ENCODE data around the gene FTO.

FTO gene

GRCh38 chr16:53899431-53899830 lies 195.5 kb downstream of the FTO start:
- no peak for DNase-seq (ENCODE audit: low read depth in 2 of 2)

GRCh38 chr16:53900667-53901066 lies 196.7 kb downstream of the FTO start:
- no peak for DNase-seq (ENCODE audit: low read depth in 2 of 2)

- no peak for DNase-seq (ENCODE audit: low read depth in 2 of 2)
These were observed 197.5 kb downstream of the FTO start for GRCh38 chr16:53901408-53901807.

- no peak for DNase-seq (ENCODE audit: low read depth in 2 of 2)
These were observed 200.6 kb downstream of the FTO start for GRCh38 chr16:53904533-53904932.

GRCh38 chr16:53905028-53905427 lies 201.1 kb downstream of the FTO start:
- no peak for DNase-seq (ENCODE audit: low read depth in 2 of 2)

- no peak for DNase-seq (ENCODE audit: low read depth in 2 of 2)
These were observed 204.8 kb downstream of the FTO start for GRCh38 chr16:53908731-53909130.

- DNase-seq (ENCODE audit: low read depth in 2 of 2): no peak
These were observed 207.0 kb downstream of the FTO start for GRCh38 chr16:53910990-53911389.

- no peak for DNase-seq (ENCODE audit: low read depth in 2 of 2)
These were observed 207.6 kb downstream of the FTO start for GRCh38 chr16:53911513-53911912.

GRCh38 chr16:53912155-53912554 lies 208.2 kb downstream of the FTO start:
- DNase-seq (ENCODE audit: low read depth in 2 of 2): no peak

GRCh38 chr16:53913099-53913870 lies 209.3 kb downstream of the FTO start:
- no peak for DNase-seq (ENCODE audit: low read depth in 2 of 2)

- no peak for DNase-seq (ENCODE audit: low read depth in 2 of 2)
These were observed 210.0 kb downstream of the FTO start for GRCh38 chr16:53913920-53914319.

GRCh38 chr16:53914736-53915135 lies 210.8 kb downstream of the FTO start:
- DNase-seq (ENCODE audit: low read depth in 2 of 2): no peak

GRCh38 chr16:53915452-53916160 lies 211.7 kb downstream of the FTO start:
- DNase-seq (ENCODE audit: low read depth in 2 of 2): no peak

- no peak for DNase-seq (ENCODE audit: low read depth in 2 of 2)
These were observed 217.0 kb downstream of the FTO start for GRCh38 chr16:53920988-53921387.

GRCh38 chr16:53922067-53922806 lies 218.3 kb downstream of the FTO start:
- no peak for DNase-seq (ENCODE audit: low read depth in 2 of 2)

- DNase-seq (ENCODE audit: low read depth in 2 of 2): no peak
These were observed 219.0 kb downstream of the FTO start for GRCh38 chr16:53922807-53923571.

GRCh38 chr16:53924331-53925106 lies 220.6 kb downstream of the FTO start:
- no peak for DNase-seq (ENCODE audit: low read depth in 2 of 2)

GRCh38 chr16:53925107-53925410 lies 221.1 kb downstream of the FTO start:
- DNase-seq (ENCODE audit: low read depth in 2 of 2): no peak

- DNase-seq (ENCODE audit: low read depth in 2 of 2): no peak
These were observed 221.6 kb downstream of the FTO start for GRCh38 chr16:53925526-53925925.

- no peak for DNase-seq (ENCODE audit: low read depth in 2 of 2)
These were observed 222.3 kb downstream of the FTO start for GRCh38 chr16:53926209-53926608.

- DNase-seq (ENCODE audit: low read depth in 2 of 2): no peak
These were observed 229.0 kb downstream of the FTO start for GRCh38 chr16:53932975-53933374.
